ENCODE results near the gene BCL6B. TPM values are rescaled to one million over a fixed set of nuclear protein-coding genes. Genes with fewer than 3 reads are reported as not detected.
"Not testable (repeated sequence)": the region's sequence is repeated elsewhere in the genome, so short reads cannot be mapped to it uniquely, and the experiment has no call there.

The BCL6B gene
- total RNA-seq, 2 experiments from 2014 or later = not detected

- intact Hi-C loops (cut with micrococcal nuclease; ENCODE audit: unreplicated experiment) = no loop called here
- POLR2A ChIA-PET = interaction anchor here (0.5 kb wide), 1 partner anchor 63 kb away, joined by 5 read pairs; no protein-coding TSS in a partner anchor
Observed at GRCh38 chr17:6985266-6985665, 37.6 kb upstream of the BCL6B start.

DNA sequence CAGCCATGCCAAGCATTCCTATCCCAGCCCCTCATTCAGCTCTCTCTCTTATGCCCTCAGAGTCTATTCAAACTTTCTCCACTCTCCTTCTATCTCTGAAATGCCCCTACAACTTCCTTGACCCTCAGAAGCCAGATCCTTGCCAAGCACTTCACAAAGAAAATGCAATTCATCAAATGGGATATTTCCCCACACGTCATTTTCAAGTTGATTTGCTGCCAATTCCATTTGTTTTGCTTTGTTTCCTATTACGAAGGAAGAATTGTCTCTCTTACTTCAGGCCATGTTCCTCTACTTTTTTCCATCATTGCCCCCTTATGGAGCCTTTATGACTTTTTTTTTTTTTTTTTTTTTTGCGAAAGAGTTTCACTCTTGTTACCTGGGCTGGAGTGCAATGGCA, 36.2 kb upstream of the BCL6B start:
- H4K20me1 ChIP-seq (ENCODE audit: insufficient read depth, low read length) = no peaks in the 10 kb centered on the region
- no peak overlapping the region for H3K27ac ChIP-seq (ENCODE audit: low read depth, low read length, poor library complexity, severe bottlenecking)
- BruUV-seq (replicated peaks) = no TSS peak
- ChIA-PET POLR2A (interaction anchor here (0.6 kb wide), 1 partner anchor 32 kb away, joined by 5 read pairs; no protein-coding TSS in a partner anchor), CTCF (ENCODE audit: unreplicated experiment) (no interaction called here)
- no peak overlapping the region for H3K4me2 ChIP-seq (ENCODE audit: low read length)
- no peaks in the 10 kb centered on the region for H3K9me2 ChIP-seq (ENCODE audit: insufficient read depth, low read length)
- H3K79me2 ChIP-seq (ENCODE audit: insufficient read depth, low read depth, low read length) = no peaks in the 10 kb centered on the region
- no peaks in the 10 kb centered on the region for H3K4me1 ChIP-seq (ENCODE audit: insufficient read depth, low read length, poor library complexity, severe bottlenecking)
- H3K9me3 ChIP-seq (ENCODE audit: low read length) = no peaks in the 10 kb centered on the region
- intact Hi-C loops (cut with micrococcal nuclease; ENCODE audit: unreplicated experiment) = no loop called here
- no peak for DNase-seq (ENCODE audit: low spot score)
- TF ChIP-seq, protein P1, sequence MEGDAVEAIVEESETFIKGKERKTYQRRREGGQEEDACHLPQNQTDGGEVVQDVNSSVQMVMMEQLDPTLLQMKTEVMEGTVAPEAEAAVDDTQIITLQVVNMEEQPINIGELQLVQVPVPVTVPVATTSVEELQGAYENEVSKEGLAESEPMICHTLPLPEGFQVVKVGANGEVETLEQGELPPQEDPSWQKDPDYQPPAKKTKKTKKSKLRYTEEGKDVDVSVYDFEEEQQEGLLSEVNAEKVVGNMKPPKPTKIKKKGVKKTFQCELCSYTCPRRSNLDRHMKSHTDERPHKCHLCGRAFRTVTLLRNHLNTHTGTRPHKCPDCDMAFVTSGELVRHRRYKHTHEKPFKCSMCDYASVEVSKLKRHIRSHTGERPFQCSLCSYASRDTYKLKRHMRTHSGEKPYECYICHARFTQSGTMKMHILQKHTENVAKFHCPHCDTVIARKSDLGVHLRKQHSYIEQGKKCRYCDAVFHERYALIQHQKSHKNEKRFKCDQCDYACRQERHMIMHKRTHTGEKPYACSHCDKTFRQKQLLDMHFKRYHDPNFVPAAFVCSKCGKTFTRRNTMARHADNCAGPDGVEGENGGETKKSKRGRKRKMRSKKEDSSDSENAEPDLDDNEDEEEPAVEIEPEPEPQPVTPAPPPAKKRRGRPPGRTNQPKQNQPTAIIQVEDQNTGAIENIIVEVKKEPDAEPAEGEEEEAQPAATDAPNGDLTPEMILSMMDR (conservative IDR thresholded peaks at IDR 0.05; ENCODE audit: low read length) = no peak
- no peak for TF ChIP-seq EZH2phosphoT487 (IDR thresholded peaks at IDR 0.05; ENCODE audit: borderline replicate concordance, low read depth, low read length)
- no peak overlapping the region for H3K4me3 ChIP-seq (ENCODE audit: low read depth, low read length, poor library complexity, severe bottlenecking)
- H3K36me3 ChIP-seq (ENCODE audit: insufficient read depth, low read length) = no peaks in the 10 kb centered on the region
- H2AFZ ChIP-seq (ENCODE audit: low read length) = no peak overlapping the region

More at GRCh38 chr17:6985266-6985665, 37.6 kb upstream of the BCL6B start:
- H3K36me3 ChIP-seq (ENCODE audit: insufficient read depth, low read length) = no peaks in the 10 kb centered on the region
- H3K4me2 ChIP-seq (ENCODE audit: low read length) = no peak overlapping the region
- H2AFZ ChIP-seq (ENCODE audit: low read length) = no peak overlapping the region
- H3K9me2 ChIP-seq (ENCODE audit: insufficient read depth, low read length) = no peaks in the 10 kb centered on the region
- no peak overlapping the region for H3K27ac ChIP-seq (ENCODE audit: low read depth, low read length, poor library complexity, severe bottlenecking)
- no peaks in the 10 kb centered on the region for H4K20me1 ChIP-seq (ENCODE audit: insufficient read depth, low read length)
- CTCF ChIA-PET (ENCODE audit: unreplicated experiment) = no interaction called here
- H3K9me3 ChIP-seq (ENCODE audit: low read length) = no peaks in the 10 kb centered on the region
- DNase-seq (ENCODE audit: low spot score) = no peak
- no TSS peak for BruUV-seq (replicated peaks)
- TF ChIP-seq EZH2phosphoT487 (IDR thresholded peaks at IDR 0.05; ENCODE audit: borderline replicate concordance, low read depth, low read length) = no peak
- TF ChIP-seq, protein P1 (conservative IDR thresholded peaks at IDR 0.05; ENCODE audit: low read length) = no peak
- no peaks in the 10 kb centered on the region for H3K4me1 ChIP-seq (ENCODE audit: insufficient read depth, low read length, poor library complexity, severe bottlenecking)
- H3K79me2 ChIP-seq (ENCODE audit: insufficient read depth, low read depth, low read length) = no peaks in the 10 kb centered on the region
- no peak overlapping the region for H3K4me3 ChIP-seq (ENCODE audit: low read depth, low read length, poor library complexity, severe bottlenecking)

GRCh38 chr17:6989779-6990178, 33.1 kb upstream of the BCL6B start:
- no peak overlapping the region for H2AFZ ChIP-seq (ENCODE audit: low read length)
- ChIA-PET CTCF (ENCODE audit: unreplicated experiment) (no interaction called here), POLR2A (no interaction called here)
- H3K79me2 ChIP-seq (ENCODE audit: insufficient read depth, low read depth, low read length) = no peaks in the 10 kb centered on the region
- no peak overlapping the region for H3K27ac ChIP-seq (ENCODE audit: low read depth, low read length, poor library complexity, severe bottlenecking)
- no TSS peak for BruUV-seq (replicated peaks)
- TF ChIP-seq, protein P1 (conservative IDR thresholded peaks at IDR 0.05; ENCODE audit: low read length) = no peak
- TF ChIP-seq EZH2phosphoT487 (IDR thresholded peaks at IDR 0.05; ENCODE audit: borderline replicate concordance, low read depth, low read length) = no peak
- no peaks in the 10 kb centered on the region for H3K4me1 ChIP-seq (ENCODE audit: insufficient read depth, low read length, poor library complexity, severe bottlenecking)
- no peaks in the 10 kb centered on the region for H3K36me3 ChIP-seq (ENCODE audit: insufficient read depth, low read length)
- DNase-seq (ENCODE audit: low spot score) = no peak
- no peak overlapping the region for H3K4me2 ChIP-seq (ENCODE audit: low read length)
- no peak overlapping the region for H3K4me3 ChIP-seq (ENCODE audit: low read depth, low read length, poor library complexity, severe bottlenecking)
- no peaks in the 10 kb centered on the region for H3K9me2 ChIP-seq (ENCODE audit: insufficient read depth, low read length)
- intact Hi-C loops (cut with micrococcal nuclease; ENCODE audit: unreplicated experiment) = no loop called here
- no peaks in the 10 kb centered on the region for H3K9me3 ChIP-seq (ENCODE audit: low read length)
- no peaks in the 10 kb centered on the region for H4K20me1 ChIP-seq (ENCODE audit: insufficient read depth, low read length)

- intact Hi-C loops (cut with micrococcal nuclease; ENCODE audit: unreplicated experiment); H3K9me2 ChIP-seq (ENCODE audit: insufficient read depth, low read length): not testable (repeated sequence)
- POLR2A ChIA-PET = interaction anchor here (1.3 kb wide), 1 partner anchor 9 kb away, joined by 3 read pairs; no protein-coding TSS in a partner anchor
Observed at GRCh38 chr17:6993613-6994056, 29.2 kb upstream of the BCL6B start.

More at GRCh38 chr17:6993613-6994056, 29.2 kb upstream of the BCL6B start:
- H3K4me1 ChIP-seq (ENCODE audit: insufficient read depth, low read length, poor library complexity, severe bottlenecking); H4K20me1 ChIP-seq (ENCODE audit: insufficient read depth, low read length); BruUV-seq (replicated peaks); H3K27ac ChIP-seq (ENCODE audit: low read depth, low read length, poor library complexity, severe bottlenecking); CTCF ChIA-PET (ENCODE audit: unreplicated experiment); H2AFZ ChIP-seq (ENCODE audit: low read length); H3K4me2 ChIP-seq (ENCODE audit: low read length); H3K4me3 ChIP-seq (ENCODE audit: low read depth, low read length, poor library complexity, severe bottlenecking); H3K36me3 ChIP-seq (ENCODE audit: insufficient read depth, low read length); H3K79me2 ChIP-seq (ENCODE audit: insufficient read depth, low read depth, low read length); DNase-seq (ENCODE audit: low spot score); H3K9me3 ChIP-seq (ENCODE audit: low read length): not testable (repeated sequence)
